ENCODE data around the gene SLC46A1. TPM values are rescaled to one million over a fixed set of nuclear protein-coding genes. Genes with fewer than 3 reads are reported as not detected.

Gene SLC46A1
- total and polyA plus RNA-seq, 2 experiments from 2014 or later: 3.3 to 12.5 TPM

DNA sequence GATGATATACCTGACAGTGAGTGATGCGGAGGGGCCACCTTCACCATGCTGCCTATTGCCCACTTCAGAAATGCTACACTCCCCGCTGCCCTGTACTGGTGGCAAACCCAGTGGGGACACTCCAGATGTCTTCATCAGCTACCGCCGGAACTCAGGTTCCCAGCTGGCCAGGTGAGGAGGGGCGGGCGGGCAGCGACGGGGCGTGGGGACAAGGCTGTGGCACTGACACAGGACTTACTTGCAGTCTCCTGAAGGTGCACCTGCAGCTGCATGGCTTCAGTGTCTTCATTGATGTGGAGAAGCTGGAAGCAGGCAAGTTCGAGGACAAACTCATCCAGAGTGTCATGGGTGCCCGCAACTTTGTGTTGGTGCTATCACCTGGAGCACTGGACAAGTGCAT is 17.9 kb downstream of the SLC46A1 start:
- H3K27me3 Mint-ChIP-seq (ENCODE audit: insufficient read depth, low read depth, poor library complexity): peaks cover 32% of the 10 kb centered on the region
- H2AFZ ChIP-seq: no peak overlapping the region
- H3F3A ChIP-seq (replicated peaks; ENCODE audit: low read depth): no peaks in the 10 kb centered on the region

More for the DNA sequence above, 17.9 kb downstream of the SLC46A1 start:
- Mint-ChIP-seq H3K27ac (no peak overlapping the region), H3K4me3 (no peak overlapping the region), H3K9me3 (no peaks in the 10 kb centered on the region; the same call in 2 of the 3 replicates), H3K4me1 (peaks cover 8% of the 10 kb centered on the region; the same call in 2 of the 3 replicates), H3K36me3 (ENCODE audit: low read depth) (peaks cover 13% of the 10 kb centered on the region)
- H3K36me3 ChIP-seq (ENCODE audit: insufficient read depth): no peaks in the 10 kb centered on the region
- H3K9me2 ChIP-seq (ENCODE audit: insufficient read depth): no peaks in the 10 kb centered on the region
- H3K27ac ChIP-seq (ENCODE audit: low read depth): no peak overlapping the region
- H4K20me1 ChIP-seq (replicated peaks; ENCODE audit: insufficient read depth): no peaks in the 10 kb centered on the region
- ATAC-seq (no peak), DNase-seq (ENCODE audit: low spot score) (no peak)
- H3K79me2 ChIP-seq (replicated peaks; ENCODE audit: insufficient read depth): no peaks in the 10 kb centered on the region
- no peak overlapping the region for H3K4me2 ChIP-seq
- H3K27me3 ChIP-seq (ENCODE audit: insufficient read depth): peaks cover 35% of the 10 kb centered on the region
- TF ChIP-seq, protein P1, sequence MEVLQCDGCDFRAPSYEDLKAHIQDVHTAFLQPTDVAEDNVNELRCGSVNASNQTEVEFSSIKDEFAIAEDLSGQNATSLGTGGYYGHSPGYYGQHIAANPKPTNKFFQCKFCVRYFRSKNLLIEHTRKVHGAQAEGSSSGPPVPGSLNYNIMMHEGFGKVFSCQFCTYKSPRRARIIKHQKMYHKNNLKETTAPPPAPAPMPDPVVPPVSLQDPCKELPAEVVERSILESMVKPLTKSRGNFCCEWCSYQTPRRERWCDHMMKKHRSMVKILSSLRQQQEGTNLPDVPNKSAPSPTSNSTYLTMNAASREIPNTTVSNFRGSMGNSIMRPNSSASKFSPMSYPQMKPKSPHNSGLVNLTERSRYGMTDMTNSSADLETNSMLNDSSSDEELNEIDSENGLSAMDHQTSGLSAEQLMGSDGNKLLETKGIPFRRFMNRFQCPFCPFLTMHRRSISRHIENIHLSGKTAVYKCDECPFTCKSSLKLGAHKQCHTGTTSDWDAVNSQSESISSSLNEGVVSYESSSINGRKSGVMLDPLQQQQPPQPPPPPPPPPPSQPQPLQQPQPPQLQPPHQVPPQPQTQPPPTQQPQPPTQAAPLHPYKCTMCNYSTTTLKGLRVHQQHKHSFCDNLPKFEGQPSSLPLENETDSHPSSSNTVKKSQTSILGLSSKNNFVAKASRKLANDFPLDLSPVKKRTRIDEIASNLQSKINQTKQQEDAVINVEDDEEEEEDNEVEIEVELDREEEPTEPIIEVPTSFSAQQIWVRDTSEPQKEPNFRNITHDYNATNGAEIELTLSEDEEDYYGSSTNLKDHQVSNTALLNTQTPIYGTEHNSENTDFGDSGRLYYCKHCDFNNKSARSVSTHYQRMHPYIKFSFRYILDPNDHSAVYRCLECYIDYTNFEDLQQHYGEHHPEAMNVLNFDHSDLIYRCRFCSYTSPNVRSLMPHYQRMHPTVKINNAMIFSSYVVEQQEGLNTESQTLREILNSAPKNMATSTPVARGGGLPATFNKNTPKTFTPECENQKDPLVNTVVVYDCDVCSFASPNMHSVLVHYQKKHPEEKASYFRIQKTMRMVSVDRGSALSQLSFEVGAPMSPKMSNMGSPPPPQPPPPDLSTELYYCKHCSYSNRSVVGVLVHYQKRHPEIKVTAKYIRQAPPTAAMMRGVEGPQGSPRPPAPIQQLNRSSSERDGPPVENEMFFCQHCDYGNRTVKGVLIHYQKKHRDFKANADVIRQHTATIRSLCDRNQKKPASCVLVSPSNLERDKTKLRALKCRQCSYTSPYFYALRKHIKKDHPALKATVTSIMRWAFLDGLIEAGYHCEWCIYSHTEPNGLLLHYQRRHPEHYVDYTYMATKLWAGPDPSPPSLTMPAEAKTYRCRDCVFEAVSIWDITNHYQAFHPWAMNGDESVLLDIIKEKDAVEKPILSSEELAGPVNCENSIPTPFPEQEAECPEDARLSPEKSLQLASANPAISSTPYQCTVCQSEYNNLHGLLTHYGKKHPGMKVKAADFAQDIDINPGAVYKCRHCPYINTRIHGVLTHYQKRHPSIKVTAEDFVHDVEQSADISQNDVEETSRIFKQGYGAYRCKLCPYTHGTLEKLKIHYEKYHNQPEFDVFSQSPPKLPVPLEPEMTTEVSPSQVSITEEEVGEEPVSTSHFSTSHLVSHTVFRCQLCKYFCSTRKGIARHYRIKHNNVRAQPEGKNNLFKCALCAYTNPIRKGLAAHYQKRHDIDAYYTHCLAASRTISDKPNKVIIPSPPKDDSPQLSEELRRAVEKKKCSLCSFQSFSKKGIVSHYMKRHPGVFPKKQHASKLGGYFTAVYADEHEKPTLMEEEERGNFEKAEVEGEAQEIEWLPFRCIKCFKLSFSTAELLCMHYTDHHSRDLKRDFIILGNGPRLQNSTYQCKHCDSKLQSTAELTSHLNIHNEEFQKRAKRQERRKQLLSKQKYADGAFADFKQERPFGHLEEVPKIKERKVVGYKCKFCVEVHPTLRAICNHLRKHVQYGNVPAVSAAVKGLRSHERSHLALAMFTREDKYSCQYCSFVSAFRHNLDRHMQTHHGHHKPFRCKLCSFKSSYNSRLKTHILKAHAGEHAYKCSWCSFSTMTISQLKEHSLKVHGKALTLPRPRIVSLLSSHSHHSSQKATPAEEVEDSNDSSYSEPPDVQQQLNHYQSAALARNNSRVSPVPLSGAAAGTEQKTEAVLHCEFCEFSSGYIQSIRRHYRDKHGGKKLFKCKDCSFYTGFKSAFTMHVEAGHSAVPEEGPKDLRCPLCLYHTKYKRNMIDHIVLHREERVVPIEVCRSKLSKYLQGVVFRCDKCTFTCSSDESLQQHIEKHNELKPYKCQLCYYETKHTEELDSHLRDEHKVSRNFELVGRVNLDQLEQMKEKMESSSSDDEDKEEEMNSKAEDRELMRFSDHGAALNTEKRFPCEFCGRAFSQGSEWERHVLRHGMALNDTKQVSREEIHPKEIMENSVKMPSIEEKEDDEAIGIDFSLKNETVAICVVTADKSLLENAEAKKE (CRISPR knock-in tag; IDR thresholded peaks at IDR 0.05): no peak
- TF ChIP-seq EZH2 (IDR thresholded peaks at IDR 0.05; ENCODE audit: low read depth, unreplicated experiment) (no peak), ZNF331 (CRISPR knock-in tag; IDR thresholded peaks at IDR 0.05; ENCODE audit: low read depth) (no peak), CREB1 (CRISPR knock-in tag; IDR thresholded peaks at IDR 0.05; ENCODE audit: low read depth) (no peak), STAT1 (IDR thresholded peaks at IDR 0.05; ENCODE audit: unreplicated experiment) (no peak), JUNB (IDR thresholded peaks at IDR 0.05; ENCODE audit: unreplicated experiment) (no peak), POLR2AphosphoS5 (IDR thresholded peaks at IDR 0.05; ENCODE audit: low read depth) (no peak), EZH2phosphoT487 (IDR thresholded peaks at IDR 0.05; ENCODE audit: unreplicated experiment) (no peak), ZNF114 (CRISPR knock-in tag; IDR thresholded peaks at IDR 0.05) (no peak), NANOG (IDR thresholded peaks at IDR 0.05; ENCODE audit: borderline replicate concordance) (no peak)
- TF ChIP-seq, protein P2, sequence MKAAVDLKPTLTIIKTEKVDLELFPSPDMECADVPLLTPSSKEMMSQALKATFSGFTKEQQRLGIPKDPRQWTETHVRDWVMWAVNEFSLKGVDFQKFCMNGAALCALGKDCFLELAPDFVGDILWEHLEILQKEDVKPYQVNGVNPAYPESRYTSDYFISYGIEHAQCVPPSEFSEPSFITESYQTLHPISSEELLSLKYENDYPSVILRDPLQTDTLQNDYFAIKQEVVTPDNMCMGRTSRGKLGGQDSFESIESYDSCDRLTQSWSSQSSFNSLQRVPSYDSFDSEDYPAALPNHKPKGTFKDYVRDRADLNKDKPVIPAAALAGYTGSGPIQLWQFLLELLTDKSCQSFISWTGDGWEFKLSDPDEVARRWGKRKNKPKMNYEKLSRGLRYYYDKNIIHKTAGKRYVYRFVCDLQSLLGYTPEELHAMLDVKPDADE (IDR thresholded peaks at IDR 0.05): no peak
- TF ChIP-seq, protein P3, sequence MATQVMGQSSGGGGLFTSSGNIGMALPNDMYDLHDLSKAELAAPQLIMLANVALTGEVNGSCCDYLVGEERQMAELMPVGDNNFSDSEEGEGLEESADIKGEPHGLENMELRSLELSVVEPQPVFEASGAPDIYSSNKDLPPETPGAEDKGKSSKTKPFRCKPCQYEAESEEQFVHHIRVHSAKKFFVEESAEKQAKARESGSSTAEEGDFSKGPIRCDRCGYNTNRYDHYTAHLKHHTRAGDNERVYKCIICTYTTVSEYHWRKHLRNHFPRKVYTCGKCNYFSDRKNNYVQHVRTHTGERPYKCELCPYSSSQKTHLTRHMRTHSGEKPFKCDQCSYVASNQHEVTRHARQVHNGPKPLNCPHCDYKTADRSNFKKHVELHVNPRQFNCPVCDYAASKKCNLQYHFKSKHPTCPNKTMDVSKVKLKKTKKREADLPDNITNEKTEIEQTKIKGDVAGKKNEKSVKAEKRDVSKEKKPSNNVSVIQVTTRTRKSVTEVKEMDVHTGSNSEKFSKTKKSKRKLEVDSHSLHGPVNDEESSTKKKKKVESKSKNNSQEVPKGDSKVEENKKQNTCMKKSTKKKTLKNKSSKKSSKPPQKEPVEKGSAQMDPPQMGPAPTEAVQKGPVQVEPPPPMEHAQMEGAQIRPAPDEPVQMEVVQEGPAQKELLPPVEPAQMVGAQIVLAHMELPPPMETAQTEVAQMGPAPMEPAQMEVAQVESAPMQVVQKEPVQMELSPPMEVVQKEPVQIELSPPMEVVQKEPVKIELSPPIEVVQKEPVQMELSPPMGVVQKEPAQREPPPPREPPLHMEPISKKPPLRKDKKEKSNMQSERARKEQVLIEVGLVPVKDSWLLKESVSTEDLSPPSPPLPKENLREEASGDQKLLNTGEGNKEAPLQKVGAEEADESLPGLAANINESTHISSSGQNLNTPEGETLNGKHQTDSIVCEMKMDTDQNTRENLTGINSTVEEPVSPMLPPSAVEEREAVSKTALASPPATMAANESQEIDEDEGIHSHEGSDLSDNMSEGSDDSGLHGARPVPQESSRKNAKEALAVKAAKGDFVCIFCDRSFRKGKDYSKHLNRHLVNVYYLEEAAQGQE (IDR thresholded peaks at IDR 0.05; ENCODE audit: unreplicated experiment): no peak
- TF ChIP-seq, protein P4, sequence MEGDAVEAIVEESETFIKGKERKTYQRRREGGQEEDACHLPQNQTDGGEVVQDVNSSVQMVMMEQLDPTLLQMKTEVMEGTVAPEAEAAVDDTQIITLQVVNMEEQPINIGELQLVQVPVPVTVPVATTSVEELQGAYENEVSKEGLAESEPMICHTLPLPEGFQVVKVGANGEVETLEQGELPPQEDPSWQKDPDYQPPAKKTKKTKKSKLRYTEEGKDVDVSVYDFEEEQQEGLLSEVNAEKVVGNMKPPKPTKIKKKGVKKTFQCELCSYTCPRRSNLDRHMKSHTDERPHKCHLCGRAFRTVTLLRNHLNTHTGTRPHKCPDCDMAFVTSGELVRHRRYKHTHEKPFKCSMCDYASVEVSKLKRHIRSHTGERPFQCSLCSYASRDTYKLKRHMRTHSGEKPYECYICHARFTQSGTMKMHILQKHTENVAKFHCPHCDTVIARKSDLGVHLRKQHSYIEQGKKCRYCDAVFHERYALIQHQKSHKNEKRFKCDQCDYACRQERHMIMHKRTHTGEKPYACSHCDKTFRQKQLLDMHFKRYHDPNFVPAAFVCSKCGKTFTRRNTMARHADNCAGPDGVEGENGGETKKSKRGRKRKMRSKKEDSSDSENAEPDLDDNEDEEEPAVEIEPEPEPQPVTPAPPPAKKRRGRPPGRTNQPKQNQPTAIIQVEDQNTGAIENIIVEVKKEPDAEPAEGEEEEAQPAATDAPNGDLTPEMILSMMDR (conservative IDR thresholded peaks at IDR 0.05; ENCODE audit: low read depth in 2 of 2): no peak
- no peaks in the 10 kb centered on the region; the same call in 1 of the 2 replicates for H3K4me1 ChIP-seq (ENCODE audit: insufficient read depth)
- no peak overlapping the region for H3K4me3 ChIP-seq

Data from GM23338 (cell line).